ENCODE data around the gene CABCOCO1. TPM values are rescaled to one million over a fixed set of nuclear protein-coding genes. Genes with fewer than 3 reads are reported as not detected.

Gene CABCOCO1
- total RNA-seq, 1 experiment from 2014 or later: not detected

GRCh38 chr10:61692447-61693010 is 29.8 kb downstream of the CABCOCO1 start:
- Histone ChIP-seq H3K4me1 (no peaks in the 10 kb centered on the region), H3K36me3 (ENCODE audit: control insufficient read depth, insufficient read depth, low read length) (no peaks in the 10 kb centered on the region), H3K9me3 (no peaks in the 10 kb centered on the region), H3K4me3 (ENCODE audit: low read depth, low read length) (no peak overlapping the region), H3K27me3 (replicated peaks; ENCODE audit: control insufficient read depth, insufficient read depth, low read length) (no peaks in the 10 kb centered on the region)
- ChIA-PET POLR2A (no interaction called here), CTCF (no interaction called here)
- Mint-ChIP-seq H3K9me3 (ENCODE audit: unreplicated experiment) (no peaks in the 10 kb centered on the region), H3K4me3 (ENCODE audit: unreplicated experiment) (no peak overlapping the region), H3K4me1 (ENCODE audit: low read depth, unreplicated experiment) (no peaks in the 10 kb centered on the region), H3K27me3 (ENCODE audit: insufficient read depth, unreplicated experiment) (peaks cover 9% of the 10 kb centered on the region), H3K36me3 (ENCODE audit: insufficient read depth, unreplicated experiment) (no peaks in the 10 kb centered on the region), H3K27ac (ENCODE audit: unreplicated experiment) (no peak overlapping the region)
- no TSS peak for BruUV-seq (replicated peaks)
- intact Hi-C loops (cut with micrococcal nuclease; ENCODE audit: unreplicated experiment): no loop called here
- DNase-seq: no peak
- TF ChIP-seq CTCF (IDR thresholded peaks at IDR 0.05; ENCODE audit: insufficient read depth in 1 of 2, low read depth in 1 of 2, low read length in 1 of 2, severe bottlenecking in 1 of 2, unreplicated experiment in 1 of 2): no peak

- H3K4me3 ChIP-seq (ENCODE audit: low read depth, low read length): no peak overlapping the region
- CTCF ChIA-PET: no interaction called here
- H3K4me1 ChIP-seq: no peaks in the 10 kb centered on the region
- no TSS peak for BruUV-seq (replicated peaks)
- no peaks in the 10 kb centered on the region for H3K36me3 ChIP-seq (ENCODE audit: control insufficient read depth, insufficient read depth, low read length)
- intact Hi-C loops (cut with micrococcal nuclease; ENCODE audit: unreplicated experiment): no loop called here
- no peak overlapping the region for H3K4me3 Mint-ChIP-seq (ENCODE audit: unreplicated experiment)
- POLR2A ChIA-PET: interaction anchor here (0.5 kb wide), 1 partner anchor 693 kb away, joined by 3 read pairs; no protein-coding TSS in a partner anchor
- no peaks in the 10 kb centered on the region for H3K9me3 ChIP-seq
- DNase-seq: no peak
- H3K27me3 ChIP-seq (replicated peaks; ENCODE audit: control insufficient read depth, insufficient read depth, low read length): no peaks in the 10 kb centered on the region
- peaks cover 8% of the 10 kb centered on the region for H3K27me3 Mint-ChIP-seq (ENCODE audit: insufficient read depth, unreplicated experiment)
- no peaks in the 10 kb centered on the region for H3K9me3 Mint-ChIP-seq (ENCODE audit: unreplicated experiment)
- no peaks in the 10 kb centered on the region for H3K36me3 Mint-ChIP-seq (ENCODE audit: insufficient read depth, unreplicated experiment)
- no peaks in the 10 kb centered on the region for H3K4me1 Mint-ChIP-seq (ENCODE audit: low read depth, unreplicated experiment)
- TF ChIP-seq CTCF (IDR thresholded peaks at IDR 0.05; ENCODE audit: insufficient read depth in 1 of 2, low read depth in 1 of 2, low read length in 1 of 2, severe bottlenecking in 1 of 2, unreplicated experiment in 1 of 2): no peak
- no peak overlapping the region for H3K27ac Mint-ChIP-seq (ENCODE audit: unreplicated experiment)
Observed at GRCh38 chr10:61698968-61699655, 36.4 kb downstream of the CABCOCO1 start.

GRCh38 chr10:61701055-61701705 is 38.5 kb downstream of the CABCOCO1 start:
- BruUV-seq (replicated peaks): no TSS peak
- peak in 1 of 2 experiments; percentile 32 for TF ChIP-seq CTCF (IDR thresholded peaks at IDR 0.05; ENCODE audit: insufficient read depth in 1 of 2, low read depth in 1 of 2, low read length in 1 of 2, severe bottlenecking in 1 of 2, unreplicated experiment in 1 of 2)

More at GRCh38 chr10:61701055-61701705, 38.5 kb downstream of the CABCOCO1 start:
- no peaks in the 10 kb centered on the region for H3K9me3 Mint-ChIP-seq (ENCODE audit: unreplicated experiment)
- POLR2A ChIA-PET: no interaction called here
- Histone ChIP-seq H3K9me3 (no peaks in the 10 kb centered on the region), H3K4me3 (ENCODE audit: low read depth, low read length) (no peak overlapping the region), H3K27me3 (replicated peaks; ENCODE audit: control insufficient read depth, insufficient read depth, low read length) (no peaks in the 10 kb centered on the region), H3K4me1 (no peaks in the 10 kb centered on the region), H3K36me3 (ENCODE audit: control insufficient read depth, insufficient read depth, low read length) (no peaks in the 10 kb centered on the region)
- CTCF ChIA-PET: no interaction called here
- no peak overlapping the region for H3K27ac Mint-ChIP-seq (ENCODE audit: unreplicated experiment)
- no peak for DNase-seq
- H3K36me3 Mint-ChIP-seq (ENCODE audit: insufficient read depth, unreplicated experiment): no peaks in the 10 kb centered on the region
- intact Hi-C loops (cut with micrococcal nuclease; ENCODE audit: unreplicated experiment): no loop called here
- peaks cover 2% of the 10 kb centered on the region for H3K27me3 Mint-ChIP-seq (ENCODE audit: insufficient read depth, unreplicated experiment)
- H3K4me3 Mint-ChIP-seq (ENCODE audit: unreplicated experiment): no peak overlapping the region
- no peaks in the 10 kb centered on the region for H3K4me1 Mint-ChIP-seq (ENCODE audit: low read depth, unreplicated experiment)
